T-helper 2 cell (primary cell): Measurements from ENCODE around the gene GAS1.
A peak's percentile ranks its signal among the peaks of the same experiment; 100 is the strongest.

Experiments used
- DNase-seq, 5 experiments: peaks; one replicate each; pipeline versions ENCODE4 v3.0.0 to v3.0.0-alpha.2; 2012 to 2022

GAS1 gene

GRCh38 chr9:86962692-86963091 is 15.4 kb upstream of the GAS1 start:
- no peak for DNase-seq

- DNase-seq = no peak
These were observed 13.6 kb upstream of the GAS1 start for GRCh38 chr9:86960938-86961337.

DNA sequence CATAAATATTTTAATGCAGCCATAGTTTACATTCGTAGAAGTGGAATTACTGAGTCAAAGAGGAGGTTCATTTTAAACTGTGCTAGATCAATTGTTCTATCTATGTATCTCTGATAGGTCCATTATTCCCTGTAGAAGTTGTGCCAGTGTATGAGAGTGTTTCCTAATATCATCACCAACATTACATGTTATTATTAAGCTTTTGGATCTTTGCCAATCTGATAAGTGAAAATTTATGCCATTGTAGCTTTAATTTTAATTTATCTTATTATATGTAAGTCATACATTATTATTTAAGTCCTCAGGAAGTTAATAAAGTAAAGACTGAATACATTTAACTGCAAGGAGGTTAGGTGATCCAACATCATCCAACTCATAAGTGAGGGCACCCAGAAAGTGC is 10.9 kb upstream of the GAS1 start:
- DNase-seq = no peak

DNA sequence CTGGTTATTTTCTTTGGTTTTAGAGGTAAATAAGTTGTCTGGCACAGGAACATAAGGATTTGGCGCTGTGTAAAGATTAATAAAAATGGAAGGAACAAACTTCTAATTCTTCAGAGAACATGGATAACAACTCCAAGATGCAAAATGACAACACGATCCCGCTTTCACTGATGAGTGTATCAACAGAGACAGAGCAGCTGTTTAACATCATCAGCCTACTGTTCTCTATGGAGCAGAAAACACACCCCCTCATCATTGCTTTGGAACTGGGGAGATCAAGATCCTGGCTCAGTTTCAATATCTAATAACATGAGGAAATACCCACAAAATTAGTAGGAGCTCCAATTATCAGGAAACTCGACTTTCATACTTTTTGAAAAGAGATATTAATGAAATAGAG is 8.3 kb upstream of the GAS1 start:
- no peak for DNase-seq

- no peak for DNase-seq
These were observed 7.7 kb upstream of the GAS1 start for GRCh38 chr9:86955042-86955441.

DNA sequence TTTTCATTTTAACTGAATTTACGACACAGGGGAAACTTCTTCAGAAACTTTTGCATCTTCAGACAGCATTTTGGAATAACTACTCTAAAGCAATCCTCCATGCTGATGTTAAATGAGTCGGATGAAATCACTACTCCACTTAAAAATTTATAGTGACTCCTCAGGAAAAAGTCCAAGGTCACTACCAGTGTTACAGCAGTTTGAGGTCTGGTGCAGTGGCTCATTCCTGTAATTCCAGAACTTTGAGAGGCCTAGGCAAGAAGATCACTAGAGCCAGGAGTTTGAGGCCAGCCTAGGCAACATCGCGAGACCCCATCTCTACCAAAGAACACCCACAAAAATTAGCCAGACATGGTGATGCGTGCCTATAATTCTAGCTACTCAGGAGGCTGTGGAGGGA is 5.9 kb upstream of the GAS1 start:
- no peak for DNase-seq

GRCh38 chr9:86948074-86948929 is 996 bp upstream of the GAS1 start:
- DNase-seq = peak; percentile 33 to 81 (median 59)

DNA sequence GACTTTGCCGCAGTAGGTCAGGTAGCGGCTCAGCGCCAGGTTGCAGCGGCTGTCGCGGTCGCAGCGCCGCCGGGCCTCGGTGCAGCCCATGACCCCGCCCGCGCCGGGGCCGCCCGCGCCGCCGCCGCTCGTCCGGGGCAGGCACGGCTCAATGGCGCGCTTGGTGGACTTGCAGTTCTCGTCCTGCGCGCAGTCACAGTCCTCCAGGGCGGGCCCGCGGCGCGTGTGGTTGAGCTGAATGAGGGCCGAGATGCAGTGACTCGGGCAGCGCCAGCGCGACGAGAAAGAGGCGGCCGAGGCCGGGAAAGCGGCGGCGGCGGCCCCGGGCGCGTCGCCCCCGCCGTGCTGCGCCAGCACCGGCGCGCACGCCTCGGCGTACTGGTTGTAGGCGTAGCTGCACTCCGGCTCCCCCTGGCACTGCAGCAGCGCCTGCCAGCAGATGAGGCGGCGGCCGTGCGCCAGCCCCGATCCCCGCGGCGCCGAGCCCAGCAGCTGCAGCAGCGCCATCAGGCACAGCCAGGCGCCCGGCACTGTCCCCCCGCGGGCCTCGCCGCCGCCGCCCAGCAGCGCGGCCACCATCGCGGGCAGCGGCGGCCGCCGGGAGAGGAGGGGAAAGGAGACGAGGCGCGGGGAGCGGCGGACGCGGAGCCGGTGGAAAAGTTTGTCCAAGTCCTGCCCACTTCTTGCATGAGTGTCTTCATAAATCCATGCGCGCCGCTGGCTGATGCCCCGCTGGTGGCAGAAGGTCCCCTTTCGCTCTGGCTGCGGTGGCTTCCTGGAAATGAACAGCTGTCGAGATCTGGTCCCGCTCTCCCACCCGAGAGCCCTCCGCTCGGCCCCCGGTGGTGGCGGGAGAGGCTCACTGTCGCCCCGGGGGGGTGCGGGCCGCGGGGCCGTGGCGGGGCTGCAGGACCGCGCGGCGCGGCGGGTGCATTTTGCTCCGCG is 833 bp downstream of the GAS1 start:
- DNase-seq = peak; percentile 31 to 84 (median 49)

- peak in 1 of 5 experiments; percentile 8 for DNase-seq
These were observed 1.5 kb downstream of the GAS1 start for GRCh38 chr9:86945728-86946200.

- DNase-seq = no peak
These were observed 2.2 kb downstream of the GAS1 start for GRCh38 chr9:86944796-86945727.

DNA sequence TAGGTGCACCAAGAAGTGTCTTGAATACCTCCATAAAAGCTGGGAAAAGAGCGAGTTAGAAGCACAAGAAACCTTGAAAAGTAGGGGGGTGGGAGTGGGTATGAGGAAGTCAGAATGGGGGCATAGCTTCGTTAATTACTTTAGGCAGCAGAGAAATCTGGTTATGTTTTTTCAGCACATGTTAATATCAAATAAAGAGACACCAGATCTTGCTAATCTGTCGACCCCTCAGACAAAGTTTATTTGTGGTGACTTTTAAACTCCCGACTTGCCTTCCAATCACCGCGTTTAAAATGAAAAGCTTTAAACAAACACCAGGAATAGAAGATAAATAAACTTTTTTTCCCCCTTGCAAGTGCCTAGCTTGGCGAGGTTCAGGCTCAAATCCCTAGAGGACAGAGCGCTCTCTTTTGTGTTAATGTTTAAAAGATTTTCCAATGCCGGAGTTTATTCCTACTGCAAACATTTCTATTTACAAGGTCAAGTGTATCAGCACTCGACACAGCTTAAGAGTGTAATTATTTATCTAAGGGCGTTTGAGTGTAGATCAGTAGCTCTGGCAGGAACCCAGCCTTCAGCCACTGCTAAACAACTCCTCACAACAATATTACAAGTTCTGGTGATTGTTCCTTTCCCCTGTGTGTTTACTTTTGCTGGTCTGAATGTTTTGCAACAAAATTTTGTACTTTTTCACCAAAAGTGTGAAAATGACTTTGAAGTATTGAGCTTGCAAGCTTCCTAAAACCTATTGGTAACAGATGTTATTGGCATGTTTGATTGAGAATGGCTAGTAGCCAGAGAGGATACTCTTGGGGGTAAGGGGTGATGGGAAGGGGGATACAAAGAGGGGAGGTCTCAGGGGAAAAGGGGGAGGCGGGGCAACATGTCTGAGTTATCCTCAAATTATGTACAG is 3.8 kb downstream of the GAS1 start:
- no peak for DNase-seq

DNA sequence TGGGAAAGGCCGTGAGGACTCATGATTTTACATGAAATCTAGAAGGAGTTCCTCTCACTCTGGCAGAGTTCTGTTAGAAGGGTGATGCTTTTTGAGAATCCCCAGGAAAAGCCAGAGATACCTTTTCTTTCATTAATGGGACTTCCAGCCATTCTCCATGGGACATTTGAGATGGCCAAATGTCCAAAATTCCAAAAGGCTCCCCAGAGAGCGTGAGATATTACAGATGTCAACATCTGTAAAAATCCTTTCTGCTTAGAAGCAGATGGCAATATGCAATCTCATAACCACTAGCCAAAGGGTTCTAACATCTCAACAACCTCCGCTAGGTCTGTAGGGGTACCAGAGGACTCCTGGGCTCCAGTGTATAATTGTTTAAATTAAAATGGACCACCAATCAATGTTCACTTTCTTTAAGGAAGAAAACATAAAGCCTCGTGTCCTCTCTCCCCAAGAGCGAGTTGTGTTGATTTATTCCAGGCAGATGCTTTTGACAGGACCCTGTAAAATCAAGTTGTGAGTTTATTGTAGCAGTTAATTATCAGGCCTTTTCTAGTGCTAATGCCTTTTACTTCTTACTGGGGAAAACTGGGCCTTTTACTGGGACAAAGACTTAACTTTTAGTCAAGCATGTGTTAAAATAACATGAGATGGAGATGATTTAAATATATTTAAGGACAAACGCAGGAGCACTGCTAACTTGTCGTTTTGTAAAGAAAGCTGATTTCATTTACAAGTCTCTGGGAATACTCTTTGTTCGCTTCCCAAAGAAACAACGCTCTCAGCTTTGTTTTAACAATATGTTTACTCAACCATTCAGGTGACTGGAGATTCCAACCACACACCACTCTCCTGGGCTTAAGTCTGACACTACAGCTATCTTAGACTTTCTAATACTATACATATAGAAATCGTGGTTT is 4.8 kb downstream of the GAS1 start:
- no peak for DNase-seq

DNA sequence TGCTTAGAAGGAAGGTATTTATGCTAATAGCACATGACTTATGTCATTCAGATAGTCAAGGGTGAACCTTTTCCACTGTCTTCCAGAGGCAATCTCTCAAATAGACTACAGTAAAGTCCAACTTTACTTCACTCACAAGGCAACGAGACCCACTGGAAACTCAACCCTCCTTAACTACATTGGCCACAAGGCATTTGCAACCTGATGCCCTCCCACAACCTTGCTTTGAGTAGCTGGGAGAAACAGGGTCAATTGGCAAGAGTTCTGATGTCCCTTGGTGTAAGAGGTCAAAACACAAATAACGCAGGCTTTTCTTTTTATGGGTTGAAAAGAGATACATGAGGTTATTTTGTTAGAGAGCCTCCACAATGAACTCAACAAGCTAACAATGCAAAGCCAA is 6.1 kb downstream of the GAS1 start:
- DNase-seq = no peak

- no peak for DNase-seq
These were observed 6.5 kb downstream of the GAS1 start for GRCh38 chr9:86940774-86941173.

- DNase-seq = no peak
These were observed 7.4 kb downstream of the GAS1 start for GRCh38 chr9:86939891-86940290.

DNA sequence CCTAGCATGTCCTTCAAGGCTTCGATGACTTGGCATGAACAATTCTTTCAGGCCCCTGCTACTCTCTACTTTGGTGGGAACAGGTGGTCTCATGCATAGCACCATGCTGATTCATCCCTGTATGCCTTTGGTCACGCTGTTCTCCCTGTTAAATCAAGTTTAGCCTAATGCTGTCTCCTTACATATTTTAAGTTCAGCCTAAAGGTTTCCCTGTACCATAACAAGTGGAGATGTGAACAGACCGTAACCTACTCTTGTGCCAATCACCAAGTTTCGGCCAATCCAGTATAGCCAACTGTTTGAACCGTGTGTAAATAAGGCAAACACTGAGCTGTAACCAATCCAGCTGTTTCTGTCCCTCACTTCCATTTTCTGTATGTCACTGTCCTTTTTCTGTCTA is 8.0 kb downstream of the GAS1 start:
- DNase-seq = no peak

DNA sequence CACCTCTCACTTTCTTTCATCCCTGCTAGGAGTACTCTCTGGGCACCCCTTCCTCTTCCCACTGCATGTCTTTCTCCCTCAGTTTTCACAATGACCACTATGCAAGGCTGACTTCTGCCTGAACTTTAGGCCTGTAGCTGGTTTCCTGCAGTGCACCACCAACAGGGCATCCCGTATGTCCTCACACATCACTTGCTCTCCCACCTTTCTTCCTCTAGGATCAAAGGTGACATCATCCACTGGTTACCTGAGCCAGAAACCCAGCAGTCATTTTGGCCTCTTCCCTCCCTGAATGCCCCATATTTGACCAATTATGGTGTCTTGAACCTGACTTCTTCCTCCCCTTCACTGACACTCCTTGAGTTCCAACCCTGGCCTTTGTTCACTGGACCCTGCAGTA is 8.5 kb downstream of the GAS1 start:
- DNase-seq = no peak

- DNase-seq = no peak
These were observed 21.2 kb downstream of the GAS1 start for GRCh38 chr9:86926145-86926544.

DNA sequence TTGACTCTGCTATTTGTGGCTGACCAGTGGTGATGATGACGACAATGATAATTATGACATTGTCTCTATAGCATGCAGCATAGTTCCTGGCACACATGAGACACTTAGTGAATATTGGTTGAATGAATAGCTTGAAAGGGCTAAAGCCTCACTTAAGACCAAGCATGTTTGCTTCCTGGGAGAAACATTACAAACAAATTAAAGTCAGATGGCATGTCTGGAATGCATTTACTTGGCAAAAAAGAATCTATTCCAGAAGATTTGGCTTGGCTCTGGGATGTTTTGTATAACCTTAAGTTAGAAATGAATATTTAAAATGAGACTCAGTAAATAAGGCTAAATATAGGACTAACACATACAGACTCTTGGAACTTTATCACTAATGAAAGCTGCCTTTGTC is 21.6 kb downstream of the GAS1 start:
- no peak for DNase-seq

DNA sequence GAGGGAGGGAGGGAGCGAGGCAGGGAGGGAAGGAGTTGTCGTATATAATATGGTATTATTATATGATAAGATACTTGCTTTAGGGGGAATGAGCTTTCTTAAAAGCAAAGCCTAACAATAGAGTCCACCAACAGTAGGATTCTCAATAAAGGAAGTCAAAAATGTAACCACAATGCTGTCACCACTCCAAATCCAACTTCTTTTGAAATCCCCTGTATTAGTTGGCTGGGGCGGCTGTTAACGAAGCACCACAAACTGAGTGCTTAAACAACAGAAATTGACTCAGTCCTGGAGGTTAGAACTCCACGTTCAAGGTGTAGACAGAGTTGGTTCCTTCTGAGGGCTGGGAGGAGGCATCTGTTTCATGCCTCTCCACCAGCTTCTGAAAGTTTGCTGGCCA is 23.1 kb downstream of the GAS1 start:
- DNase-seq = no peak
